Measurements from ENCODE around the gene KATNIP.
"Not testable (repeated sequence)": the region's sequence is repeated elsewhere in the genome, so short reads cannot be mapped to it uniquely, and the experiment has no call there.

KATNIP gene

DNA sequence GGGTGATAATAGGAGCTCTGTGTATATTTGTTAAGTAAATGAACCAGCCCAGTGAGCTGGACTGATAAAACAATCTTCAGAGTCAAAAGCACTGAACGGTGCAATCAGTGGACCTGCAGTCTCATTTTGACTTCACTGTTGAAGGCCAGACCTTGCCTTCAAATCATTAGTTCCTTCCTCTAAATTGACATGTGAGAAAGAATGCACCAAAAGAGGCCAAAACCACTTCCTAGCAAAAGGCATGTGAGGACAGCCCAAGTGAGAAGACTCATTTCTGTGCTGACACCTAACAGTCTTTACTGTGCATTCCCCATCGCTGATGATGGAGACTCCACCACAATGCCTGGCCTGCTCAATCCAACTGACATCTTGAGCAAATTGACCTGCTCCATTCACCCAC is 10.8 kb upstream of the KATNIP start:
- no peak for DNase-seq

DNA sequence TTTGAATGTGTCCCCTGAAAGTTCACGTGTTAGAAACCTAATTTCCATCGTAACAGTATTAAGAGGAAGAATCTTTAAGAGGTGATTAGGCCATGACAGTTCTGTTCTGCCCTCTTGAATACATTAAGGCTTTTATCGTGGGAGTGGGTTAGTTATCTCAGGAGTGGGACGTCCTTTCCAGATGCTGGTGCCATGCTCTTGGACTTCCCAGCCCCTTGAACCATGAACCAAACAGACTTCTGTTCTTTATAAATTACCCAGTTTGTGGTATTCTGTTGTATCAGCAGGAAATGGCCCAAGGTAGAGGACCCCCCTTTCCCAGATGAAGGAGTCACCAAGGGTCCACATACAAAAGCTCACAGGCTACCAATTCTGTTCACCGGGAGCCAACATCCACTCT is 10.3 kb upstream of the KATNIP start:
- DNase-seq = no peak

DNA sequence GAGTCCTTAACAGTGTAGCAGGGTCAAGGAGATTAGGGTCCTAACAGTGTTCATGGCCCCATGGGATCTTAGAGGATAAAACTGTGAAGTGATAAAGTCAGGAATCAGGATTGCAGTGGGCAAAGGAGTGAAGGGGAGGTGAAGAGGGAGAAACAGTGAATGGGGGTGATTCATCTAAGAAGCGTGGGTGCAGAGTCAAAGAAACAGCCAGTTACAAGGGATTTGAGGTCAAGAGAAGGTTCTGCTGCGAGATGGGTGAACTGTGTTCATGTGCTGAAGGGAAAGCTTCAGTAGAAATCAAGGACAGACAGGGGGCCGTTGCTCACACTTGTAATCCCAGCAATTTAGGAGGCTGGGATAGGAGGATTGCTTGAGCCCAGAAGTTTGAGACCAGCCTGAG is 6.1 kb upstream of the KATNIP start:
- no peak for DNase-seq

DNA sequence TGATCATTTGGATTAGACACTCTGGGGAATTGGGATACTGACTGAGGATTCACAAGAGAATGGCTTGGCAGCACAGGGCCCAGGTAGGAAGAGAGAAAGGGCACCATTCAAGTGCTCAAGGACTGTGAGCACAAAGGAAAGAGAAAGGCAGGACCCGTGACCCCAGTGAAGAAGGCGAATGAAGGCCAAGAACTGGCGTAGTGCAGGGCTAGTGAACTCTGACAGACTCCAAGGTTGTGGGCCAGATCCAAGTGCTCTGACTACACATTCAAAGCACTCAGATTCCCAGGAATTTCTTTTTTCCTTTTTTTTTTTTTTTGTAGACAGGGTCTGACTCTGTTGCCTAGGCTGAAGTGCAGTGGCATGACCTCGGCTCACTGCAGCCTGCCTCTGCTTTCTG is 5.3 kb upstream of the KATNIP start:
- no peak for DNase-seq

DNA sequence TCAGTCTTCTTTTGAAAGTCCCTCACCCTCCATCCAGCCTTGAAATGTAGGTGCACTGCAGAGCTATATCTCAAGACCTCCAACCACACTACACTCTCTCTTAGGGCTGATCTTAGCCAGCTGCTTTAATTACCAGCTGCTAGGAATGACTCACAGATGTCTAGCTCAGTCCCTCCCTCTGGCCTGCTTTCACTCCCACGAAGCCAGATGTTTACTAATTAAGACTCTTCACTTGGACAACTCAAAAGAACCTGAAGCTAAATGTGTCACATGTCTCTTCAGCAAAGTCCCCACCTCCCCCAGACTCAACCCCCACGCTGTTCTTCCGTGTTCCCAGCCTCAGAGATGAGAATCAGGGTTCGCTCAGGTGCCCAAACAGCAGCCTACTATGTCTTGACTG is 2.8 kb upstream of the KATNIP start:
- no peak for DNase-seq

DNA sequence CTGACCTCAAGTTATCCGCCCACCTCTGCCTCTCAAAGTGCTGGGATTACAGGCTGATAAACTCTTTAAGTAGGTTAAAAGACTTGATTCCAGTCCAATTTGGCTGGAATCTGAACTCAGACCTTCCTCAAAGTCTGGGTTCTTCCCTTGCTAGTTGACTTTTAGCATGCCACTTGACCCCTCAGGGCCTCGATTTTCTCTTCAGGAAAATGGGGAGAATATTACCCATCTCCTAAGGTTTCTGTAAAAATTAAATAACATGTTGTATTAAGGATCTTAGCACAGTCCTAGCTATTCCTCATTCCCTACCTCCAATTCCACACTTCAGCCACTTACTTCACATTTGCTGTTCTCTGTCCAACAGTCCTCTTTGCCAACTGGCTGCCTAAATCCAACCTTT is 2.1 kb upstream of the KATNIP start:
- DNase-seq = no peak

DNA sequence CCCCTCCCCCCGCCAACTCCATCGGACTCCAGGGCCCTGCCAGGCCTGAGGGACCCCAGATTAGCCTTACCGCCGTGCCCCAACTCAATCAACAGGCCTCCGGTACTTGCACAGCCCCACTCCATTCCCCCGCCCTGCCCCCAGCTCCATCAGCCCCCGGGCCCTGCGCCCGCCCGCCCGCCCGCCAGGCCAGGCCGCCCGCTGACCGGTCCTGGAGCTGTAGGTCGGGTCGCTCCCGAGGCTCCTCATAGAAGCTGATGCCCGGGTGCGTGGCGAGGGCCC is 539 bp upstream of the KATNIP start:
- DNase-seq = no peak

DNA sequence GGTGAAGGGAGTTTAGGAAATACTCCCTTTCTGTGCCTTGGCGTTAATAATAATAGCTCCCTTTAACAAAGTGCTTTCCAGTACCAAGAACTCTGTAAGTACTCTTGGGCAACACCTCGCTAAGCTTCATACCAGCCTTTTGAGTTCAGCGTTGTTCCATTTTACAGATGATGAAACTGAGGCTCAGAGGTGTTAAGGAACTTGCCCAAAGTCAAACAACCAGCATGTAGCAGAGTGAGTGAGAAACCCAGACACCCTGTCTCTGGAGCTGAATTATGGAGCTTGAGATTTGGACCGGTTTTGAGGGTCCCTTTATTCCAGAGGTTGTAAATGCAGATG is 607 bp downstream of the KATNIP start:
- DNase-seq = no peak

DNA sequence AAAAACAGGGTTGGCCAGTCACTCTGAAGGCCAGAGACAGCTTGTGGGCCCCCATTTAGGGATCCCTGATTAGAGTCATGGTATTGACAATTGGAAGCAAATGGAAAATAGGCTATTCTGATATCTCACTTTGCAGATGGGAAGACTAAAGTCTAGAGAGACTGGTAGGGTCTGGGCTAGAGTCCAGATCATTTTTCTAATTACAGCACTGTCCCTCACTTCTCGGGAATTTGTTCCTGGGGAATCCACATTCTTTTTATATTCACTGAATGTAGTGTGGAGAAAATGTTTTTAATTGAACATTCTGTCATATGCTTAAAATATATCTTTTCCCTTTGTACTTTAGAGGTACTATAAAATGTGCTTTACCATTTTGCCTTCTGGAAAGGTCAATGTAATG is 1.1 kb downstream of the KATNIP start:
- DNase-seq = no peak

DNA sequence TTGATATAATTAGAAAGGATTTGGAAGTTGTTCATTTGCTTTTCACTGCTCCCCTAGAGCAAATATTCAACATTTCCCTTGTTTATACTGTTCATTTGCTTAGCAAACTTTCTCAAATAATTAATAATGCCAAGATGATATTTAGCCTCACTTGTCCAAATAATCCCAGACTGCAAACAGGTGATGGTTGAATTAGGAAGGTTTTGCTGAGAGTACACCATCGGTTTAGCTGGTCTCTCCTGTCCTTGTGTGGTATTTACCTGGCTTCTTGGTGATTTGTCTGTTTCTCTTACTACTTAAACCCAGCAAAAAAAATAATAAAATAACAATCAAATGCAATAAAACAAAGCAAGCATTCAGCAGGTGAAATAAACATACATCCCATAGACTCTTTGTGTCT is 6.5 kb downstream of the KATNIP start:
- no peak for DNase-seq

DNA sequence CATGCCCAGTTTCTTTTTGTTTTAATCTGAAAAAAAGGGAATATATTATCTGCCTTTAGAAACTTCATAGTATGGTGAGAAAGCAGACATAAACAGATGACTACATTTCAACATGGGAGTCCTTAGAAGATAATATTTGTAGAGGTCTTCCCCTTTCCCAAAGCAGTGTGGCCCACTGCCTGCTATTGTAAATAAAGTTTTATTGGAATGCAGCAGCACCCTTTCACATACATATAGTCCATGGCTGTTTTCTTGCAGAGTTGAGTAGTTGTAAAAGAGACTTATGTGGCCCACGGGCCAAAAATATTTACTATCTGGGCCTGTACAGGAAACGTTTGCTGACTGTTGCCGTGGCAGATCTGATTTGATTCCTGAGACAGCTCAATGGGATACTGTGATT is 8.5 kb downstream of the KATNIP start:
- DNase-seq = no peak

DNA sequence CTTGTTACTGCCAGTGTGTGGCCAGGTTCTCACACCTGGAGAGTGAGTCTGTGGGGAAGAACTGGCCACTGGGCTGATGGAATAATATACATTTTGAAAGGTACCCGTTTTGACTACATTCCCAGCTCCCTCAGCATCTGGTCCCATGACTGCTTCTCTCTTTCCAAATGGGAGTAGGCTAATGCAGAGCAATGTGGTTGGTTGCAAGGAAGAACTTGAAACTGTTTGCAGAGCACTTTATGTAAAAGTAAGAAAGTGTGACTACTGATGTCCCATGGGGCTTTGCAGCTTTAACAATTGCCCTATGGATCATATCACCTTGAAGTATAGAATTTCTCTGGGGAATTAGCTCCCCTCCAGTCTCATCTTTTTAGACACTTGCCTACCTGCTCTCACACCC is 9.0 kb downstream of the KATNIP start:
- DNase-seq = no peak

DNA sequence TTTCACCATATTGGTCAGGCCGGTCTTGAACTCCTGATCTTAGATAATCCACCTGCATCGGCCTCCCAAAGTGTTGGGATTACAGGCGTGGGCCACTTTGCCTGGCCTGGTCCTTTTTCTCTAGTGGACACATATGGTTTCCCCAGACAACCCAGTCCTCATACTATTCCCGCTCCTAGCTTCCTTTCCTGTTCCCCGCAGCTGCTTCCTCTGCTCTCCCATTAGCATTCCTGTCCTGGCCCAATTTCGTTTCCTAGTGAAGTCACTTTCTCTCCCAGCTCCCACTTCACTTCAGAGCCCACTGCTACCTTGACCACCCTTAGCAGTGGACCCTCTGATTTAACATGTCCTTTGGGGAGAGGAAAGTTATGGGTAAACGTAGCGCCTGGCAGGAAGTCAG is 11.3 kb downstream of the KATNIP start:
- no peak for DNase-seq

DNA sequence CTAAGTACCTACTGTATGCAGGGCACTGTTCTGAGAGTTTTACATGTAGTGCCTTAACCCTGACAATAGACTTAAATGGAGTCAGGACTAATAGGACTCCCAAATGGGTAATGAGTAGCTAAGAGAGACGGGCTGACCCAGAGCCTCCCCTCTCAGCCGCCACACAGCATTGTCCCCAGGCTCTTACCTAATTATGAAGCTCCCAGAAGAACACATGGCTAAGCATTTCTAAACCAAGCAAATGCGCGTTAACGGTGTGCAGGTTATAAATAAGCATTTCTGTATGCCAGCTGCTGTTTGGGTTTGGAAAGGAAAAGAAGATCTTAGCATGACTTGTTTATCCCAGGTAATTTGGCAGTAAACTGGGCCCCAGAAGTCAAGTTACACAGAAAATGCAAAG is 14.3 kb downstream of the KATNIP start:
- no peak for DNase-seq

DNA sequence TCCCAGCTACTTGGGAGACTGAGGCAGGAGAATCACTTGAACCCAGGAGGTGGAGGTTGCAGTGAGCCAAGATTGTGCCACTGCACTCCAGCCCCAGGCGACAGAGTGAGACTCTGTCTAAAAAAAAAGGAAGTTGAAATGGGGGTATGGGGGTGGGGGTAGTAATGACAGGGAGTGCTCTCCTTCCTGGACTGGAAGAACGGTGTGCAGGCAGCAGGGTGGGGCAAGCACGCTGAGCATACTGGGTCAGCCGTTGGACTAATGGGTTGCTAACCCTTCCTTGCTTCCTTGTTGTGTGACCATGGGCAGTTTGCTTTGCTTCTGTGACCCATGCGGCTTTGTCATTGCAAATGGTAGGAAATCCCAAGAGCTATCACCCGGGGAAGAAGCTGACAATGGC is 16.5 kb downstream of the KATNIP start:
- DNase-seq = no peak

DNA sequence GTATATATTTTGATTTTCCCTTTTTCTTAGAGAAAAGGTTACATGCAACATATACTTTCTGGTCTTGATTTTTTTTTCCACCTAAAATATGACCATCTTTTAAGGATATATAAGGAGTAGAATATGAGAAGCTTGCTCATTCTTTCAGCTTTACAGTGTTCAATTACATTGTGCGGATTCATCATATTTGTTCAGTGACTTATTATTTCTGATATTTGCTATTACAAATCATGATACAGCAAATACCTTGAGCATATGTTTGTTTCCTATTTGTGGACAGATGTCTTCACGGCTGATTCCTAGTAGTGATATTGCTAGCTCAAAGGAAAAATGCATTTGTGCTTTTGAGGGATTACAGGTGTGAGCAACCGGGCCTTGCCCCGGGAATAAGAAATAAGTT is 18.1 kb downstream of the KATNIP start:
- DNase-seq = no peak

DNA sequence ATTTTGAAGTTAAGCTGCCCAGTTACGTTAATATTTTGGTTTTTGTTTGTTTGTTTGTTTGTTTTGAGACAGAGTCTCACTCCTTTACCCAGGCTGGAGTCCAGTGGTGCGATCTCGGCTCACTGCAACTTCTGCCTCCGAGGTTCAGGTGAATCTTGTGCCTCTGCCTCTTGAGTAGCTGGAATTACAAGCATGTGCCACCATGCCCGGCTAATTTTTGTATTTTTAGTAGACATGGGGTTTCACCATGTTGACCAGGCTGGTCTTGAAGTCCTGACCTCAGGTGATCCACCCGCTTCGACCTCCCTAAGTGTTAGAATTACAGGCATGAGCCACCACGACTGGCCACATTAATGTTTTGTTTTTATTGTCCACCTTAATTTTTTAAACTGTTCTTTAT is 21.0 kb downstream of the KATNIP start:
- not testable (repeated sequence) for DNase-seq

DNA sequence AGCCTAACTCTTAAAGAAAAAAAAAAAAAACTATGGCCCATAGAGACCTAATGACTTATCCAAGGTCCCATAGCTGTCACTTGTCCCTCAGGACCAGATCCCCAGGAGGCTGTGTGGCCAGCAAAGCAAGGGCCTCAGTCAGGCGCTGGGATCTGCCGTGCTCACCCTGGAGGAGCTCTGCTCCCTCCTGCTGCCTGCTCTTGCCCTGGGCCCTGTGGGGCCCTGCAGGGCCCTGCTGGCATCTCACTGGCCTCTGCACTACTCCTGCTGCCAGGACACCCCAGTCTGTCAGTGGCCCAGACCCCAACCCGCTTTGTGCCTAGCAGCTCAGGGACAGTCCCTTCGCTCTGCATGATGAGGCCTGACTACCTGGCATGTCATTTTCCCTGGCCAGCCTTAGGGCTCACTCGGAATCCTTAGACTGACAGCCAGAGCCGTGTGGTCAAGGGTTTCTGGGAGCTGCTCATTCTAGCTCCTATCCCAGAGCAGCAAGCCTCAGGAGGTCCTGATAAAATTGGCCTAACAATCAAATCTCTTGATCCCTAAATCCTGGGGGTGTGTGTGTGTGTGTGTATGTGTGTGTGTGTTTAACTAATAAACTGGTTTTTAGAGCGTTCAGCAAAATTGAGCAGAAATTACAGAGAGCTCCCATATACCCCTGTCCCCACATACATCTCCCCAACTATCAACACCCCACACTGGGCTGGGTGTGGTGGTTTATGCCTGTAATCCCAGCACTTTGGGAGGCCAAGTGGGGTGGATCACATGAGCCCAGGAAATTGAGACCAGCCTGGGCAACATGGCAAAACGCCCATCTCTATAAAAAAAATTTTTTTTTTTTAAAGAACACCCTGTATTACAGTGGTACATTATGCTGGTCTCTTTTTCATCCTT is 21.7 kb downstream of the KATNIP start:
- no peak for DNase-seq

DNA sequence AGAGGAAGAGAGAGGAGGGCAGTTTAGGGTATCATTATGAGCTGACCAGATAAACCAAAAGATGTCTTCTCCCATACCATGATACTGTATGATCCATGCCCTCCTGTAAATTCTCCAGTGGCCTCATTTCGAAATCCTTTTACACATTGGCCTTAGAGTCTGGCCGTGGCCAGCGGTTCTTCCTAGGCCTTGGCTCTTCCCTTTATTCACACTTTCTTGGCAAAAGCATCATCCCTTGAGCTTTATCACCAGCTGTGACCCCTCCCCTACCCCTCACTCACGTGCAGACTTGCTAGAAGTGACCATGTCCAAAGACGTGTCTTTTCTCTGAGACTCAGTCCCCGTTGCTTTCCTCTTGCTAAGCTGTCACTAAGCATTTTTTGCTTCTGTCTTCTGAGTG is 22.8 kb downstream of the KATNIP start:
- no peak for DNase-seq

DNA sequence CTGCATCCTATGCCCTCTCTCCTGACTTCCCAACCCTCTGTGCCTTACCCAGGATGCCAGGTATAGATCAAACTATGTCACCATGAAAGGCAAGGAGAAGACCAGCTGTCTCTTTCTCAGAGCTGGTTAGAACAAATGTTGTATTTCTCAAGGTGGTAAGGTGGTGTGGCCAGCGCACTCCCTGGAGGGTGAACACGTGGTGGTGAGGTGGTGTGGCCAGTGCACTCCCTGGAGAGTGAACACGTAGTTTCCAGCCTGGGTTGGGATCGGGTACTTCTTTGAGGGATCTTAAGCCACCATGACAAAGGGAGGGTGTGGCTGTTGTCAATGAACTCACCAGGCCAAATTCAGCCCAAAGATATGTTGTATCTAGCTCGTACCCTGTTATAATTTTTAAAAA is 26.8 kb downstream of the KATNIP start:
- no peak for DNase-seq

DNA sequence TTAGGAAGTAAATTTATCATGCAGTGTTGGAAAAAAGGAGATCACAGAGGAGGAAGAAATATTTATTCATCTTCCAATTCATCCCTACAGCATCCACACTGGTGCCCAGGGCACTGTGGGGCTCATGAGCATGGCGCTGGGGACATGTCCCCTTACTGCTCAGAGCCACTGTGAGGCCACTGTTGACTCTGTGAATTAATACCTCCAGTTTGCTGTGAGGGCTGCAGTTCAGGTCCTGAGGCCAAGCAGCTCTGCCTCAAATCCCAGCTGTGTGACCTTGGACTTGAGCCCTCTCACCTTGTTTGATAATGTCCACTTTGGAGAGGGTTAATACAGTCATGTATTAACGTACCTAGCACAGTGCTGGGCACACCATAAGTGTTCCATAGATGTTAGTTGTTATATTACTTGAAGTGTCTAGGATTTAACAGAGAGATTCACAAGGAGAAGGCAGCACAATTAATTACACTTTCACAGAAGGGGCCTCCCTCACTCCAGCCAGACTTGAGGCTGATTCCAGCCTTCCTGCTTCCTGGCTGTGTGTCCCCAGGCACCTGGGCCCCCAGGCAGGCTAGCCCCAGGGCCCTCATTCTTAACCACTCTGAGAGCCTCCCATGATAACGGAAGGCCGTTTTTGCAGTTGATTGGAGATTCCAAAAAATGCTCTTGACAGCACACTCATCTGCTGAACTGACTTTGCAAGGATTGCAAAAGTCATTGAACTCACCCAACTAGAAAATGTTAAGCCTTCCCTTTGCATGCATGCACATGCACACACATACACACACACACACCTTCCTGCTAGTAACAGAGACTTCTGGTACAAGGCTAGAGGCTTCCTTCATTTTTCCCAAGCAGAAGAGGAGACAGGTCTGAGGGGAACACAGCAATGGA is 29.4 kb downstream of the KATNIP start:
- DNase-seq = no peak

DNA sequence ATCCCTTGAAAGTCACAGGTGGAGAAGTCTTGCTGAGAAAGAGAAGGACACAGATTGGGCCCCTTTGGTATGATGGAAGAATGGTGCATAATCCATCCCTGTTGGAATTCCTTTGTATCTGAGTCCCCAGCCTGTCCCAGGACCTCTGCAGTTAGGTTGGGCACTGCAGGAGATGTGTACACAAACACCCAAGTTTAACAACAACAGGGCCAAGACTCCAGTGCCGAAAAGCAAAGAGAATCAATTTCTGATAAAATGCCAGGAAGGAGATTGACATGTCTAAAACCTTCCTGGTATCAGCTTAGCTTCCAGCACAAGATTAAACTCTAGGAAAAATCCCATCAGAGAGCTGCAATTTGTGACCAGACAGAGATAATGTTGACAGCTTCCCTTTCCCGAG is 32.9 kb downstream of the KATNIP start:
- DNase-seq = no peak

DNA sequence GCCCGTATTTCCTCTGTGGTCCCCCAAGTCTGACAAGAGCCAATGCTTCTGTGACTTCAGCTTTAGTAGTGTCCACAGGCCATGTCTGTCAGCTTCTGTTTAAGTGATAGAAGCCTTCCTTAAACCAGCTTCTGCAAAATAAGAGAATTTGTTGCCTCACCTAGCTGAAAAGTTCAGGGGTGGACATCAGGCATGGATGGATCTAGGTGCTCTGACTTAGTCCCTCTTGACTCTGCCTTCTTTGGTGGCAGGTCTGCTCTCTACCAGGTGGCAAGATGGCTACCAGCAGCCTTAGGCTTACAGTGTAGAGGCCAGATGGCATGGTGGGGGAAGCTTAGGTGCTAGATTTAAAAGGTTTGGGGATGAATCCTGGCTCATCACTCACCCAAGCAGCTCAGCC is 33.7 kb downstream of the KATNIP start:
- no peak for DNase-seq

DNA sequence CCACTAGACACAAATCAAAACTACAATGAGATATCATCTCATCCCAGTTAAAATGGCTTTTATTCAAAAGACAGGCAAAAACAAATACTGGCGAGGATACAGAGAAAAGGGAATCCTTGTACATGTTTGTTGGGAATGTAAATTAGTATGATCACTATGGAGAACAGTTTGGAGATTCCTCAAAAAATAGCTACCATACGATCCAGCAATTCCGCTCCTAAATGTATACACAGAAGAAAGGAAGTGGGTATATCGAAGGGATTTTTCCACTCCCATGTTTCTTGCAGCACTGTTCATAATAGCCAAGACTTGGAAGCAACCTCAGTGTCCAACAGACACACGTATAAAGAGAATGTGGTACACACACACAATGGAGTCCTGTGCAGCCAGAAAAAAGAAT is 35.3 kb downstream of the KATNIP start:
- DNase-seq = no peak

DNA sequence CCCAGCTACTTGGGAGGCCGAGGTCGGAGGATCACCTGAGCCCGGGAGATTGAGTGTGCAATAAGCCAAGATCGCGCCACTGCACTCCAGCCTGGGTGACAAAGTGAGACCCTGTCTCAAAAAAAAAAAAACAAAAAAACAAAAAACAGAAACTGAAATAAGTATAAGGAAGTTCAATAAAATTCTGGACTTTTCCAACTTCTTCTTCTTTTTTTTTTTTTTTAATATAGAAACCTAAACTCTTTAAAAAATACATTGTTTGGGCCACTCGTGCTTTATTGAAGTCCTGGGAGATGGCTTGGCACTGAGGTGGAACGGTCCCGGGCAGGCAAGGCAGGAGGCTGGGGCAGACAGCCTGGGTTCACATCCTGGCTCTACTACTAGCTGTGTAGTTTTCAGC is 36.8 kb downstream of the KATNIP start:
- DNase-seq = no peak

All from activated T-cell treated with anti-CD3 and anti-CD28 coated beads for 4 hours (primary cell).